Lung (tissue), 12 donors: Measurements from ENCODE around the gene HYI. TPM values are rescaled to one million over a fixed set of nuclear protein-coding genes. Genes with fewer than 3 reads are reported as not detected.

Experiments used
- ATAC-seq: fragments of 200-7000 bp; cut with Tn5 transposase; one replicate; pipeline ENCODE4 v1.9.1; 2020; ENCODE audit warnings: moderate number of reproducible peaks; ENCODE audit not compliant: insufficient read depth, low FRiP score
- DNase-seq, 3 donors: peaks; one replicate each; pipeline ENCODE4 v3.0.0-alpha.2; 2013 to 2017
- H3K27ac ChIP-seq, 2 donors: one replicate each; pipeline ENCODE4 v1.5.1; 2013; ENCODE audit warnings: mild to moderate bottlenecking in 2 of 2, moderate library complexity in 2 of 2, control low read depth in 1 of 2, inconsistent platforms in 1 of 2, low read depth in 1 of 2, low read length in 1 of 2
- H3K27me3 ChIP-seq, 3 donors: one replicate each; pipeline ENCODE4 v1.5.1; 2013; ENCODE audit warnings: low read length in 2 of 3; ENCODE audit not compliant: control insufficient read depth in 3 of 3, insufficient read depth in 3 of 3
- H3K36me3 ChIP-seq, 4 donors: one replicate each; pipeline ENCODE4 v1.5.1; 2013; ENCODE audit warnings: low read length in 4 of 4, mild to moderate bottlenecking in 1 of 4, moderate library complexity in 1 of 4; ENCODE audit not compliant: control insufficient read depth in 4 of 4, insufficient read depth in 4 of 4
- H3K4me1 ChIP-seq, 5 donors: one replicate each; pipeline ENCODE4 v1.5.1; 2013; ENCODE audit warnings: low read length in 5 of 5, mild to moderate bottlenecking in 2 of 5, moderate library complexity in 1 of 5; ENCODE audit not compliant: control insufficient read depth in 5 of 5, insufficient read depth in 5 of 5
- H3K4me3 ChIP-seq: one replicate; pipeline ENCODE4 v1.5.1; 2013; ENCODE audit warnings: mild to moderate bottlenecking, control low read depth, moderate library complexity
- H3K9ac ChIP-seq, 2 donors: one replicate each; pipeline ENCODE4 v1.5.1; 2013; ENCODE audit warnings: low read length in 2 of 2, control low read depth in 1 of 2; ENCODE audit not compliant: insufficient read depth in 1 of 2
- H3K9me3 ChIP-seq, 4 donors: one replicate each; pipeline ENCODE4 v1.5.1; 2013; ENCODE audit warnings: low read length in 3 of 4, mild to moderate bottlenecking in 1 of 4, moderate library complexity in 1 of 4; ENCODE audit not compliant: control insufficient read depth in 4 of 4, insufficient read depth in 3 of 4
- WGBS, 2 donors: extraction: QIAGEN DNeasy Blood & Tissue Kit; methylation state at CpG; one replicate each; pipeline ENCODE4 v1.1.7; 2013; 5-methylcytosine and 5-hydroxymethylcytosine counted together
- polyA plus RNA-seq, 2 donors: library from polyadenylated mRNA; stranded (reverse); fragments of 200-250 nt; gene quantifications; one replicate each; pipeline ENCODE4 v1.2.1, GENCODE V29; 2013
- total RNA-seq, 2 donors: library from RNA; depleted of rRNA in 1 of 2; stranded (reverse); fragments of >200 nt in 1 of 2; gene quantifications; one replicate each; pipeline ENCODE4 v1.2.1, GENCODE V29; 2014 to 2021
- TF ChIP-seq, protein P1 (sequence below): IDR thresholded peaks from 2 replicates; pipeline ENCODE4 v1.5.1; 2012; ENCODE audit warnings: mild to moderate bottlenecking; ENCODE audit errors: control extremely low read depth, extremely low read depth
- donor health status: control.
- donor health status: control.
- donor health status: Bipolar disorder and iron deficiency.
- donor health status: healthy.
- donor health status: DM: yes; HTN: yes; CAD: no.

The HYI gene
- total and polyA plus RNA-seq, 4 donors, result 35.8 to 103 (median 69.4) TPM

DNA sequence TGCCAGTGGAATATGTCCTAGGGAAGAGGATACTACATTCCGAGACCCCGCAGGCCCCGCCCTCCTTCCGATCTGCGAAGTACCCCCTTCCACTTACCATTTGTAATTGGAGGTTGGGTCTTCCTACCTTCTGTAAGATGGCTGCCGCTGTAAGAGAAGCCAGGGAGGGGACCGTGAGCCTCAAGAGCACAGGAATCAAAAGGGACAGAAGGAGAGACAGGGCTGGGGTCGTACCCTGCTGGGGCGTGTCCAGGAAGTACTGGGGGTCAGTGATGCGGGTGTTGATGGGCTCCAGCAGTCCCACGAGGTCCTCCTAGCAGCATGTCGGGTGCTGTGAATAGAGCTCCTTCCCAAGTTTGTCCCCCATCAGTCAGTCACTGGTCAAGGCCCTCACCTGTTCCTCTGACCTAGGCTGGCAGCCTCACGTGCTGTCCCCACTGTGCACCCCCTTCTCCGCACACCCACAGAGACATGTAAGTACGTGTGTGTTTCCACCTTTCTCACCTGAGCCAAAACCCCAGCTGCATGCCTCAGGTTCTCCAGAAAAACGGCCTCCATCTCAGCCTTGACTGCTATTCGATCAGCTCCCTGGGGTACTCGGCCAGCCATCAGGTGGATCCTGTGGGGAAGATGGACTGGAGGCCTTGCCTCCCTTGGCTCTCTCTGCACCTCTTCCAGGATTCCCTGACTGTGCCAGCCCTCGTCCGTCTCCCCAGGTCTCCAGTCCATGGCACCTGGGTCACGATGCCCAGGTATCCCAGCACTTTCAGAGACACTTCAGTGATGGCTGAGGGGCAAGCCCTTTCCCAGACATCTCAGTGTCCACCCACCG, 1.8 kb downstream of the HYI start:
- H3K27me3 ChIP-seq, result no peaks in the 10 kb centered on the region

DNA sequence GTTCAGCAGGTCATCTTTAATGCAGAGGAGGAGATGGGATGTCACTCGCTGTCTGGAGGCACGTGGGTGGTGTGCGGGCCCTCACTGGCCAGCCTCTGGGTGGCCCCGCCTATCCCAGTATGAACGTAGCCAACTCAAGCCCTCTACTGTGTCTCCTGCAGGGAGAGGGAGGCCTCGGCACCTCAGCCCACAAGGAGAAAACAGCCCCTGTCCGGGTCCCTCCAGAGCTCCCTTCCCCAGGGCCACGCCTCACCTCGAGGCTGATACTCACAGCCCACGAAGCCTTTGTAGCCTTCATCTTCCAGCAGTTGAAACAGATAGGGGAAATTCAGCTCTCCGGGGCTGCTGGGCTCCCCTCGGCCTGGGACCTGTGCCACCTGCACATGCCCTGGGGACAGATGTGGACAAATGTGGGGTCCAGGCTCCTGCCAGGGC, 2.6 kb downstream of the HYI start:
- no peaks in the 10 kb centered on the region for H3K27me3 ChIP-seq

More for the DNA sequence above, 1.8 kb downstream of the HYI start:
- peak overlapping the region in 1 of 2 donors; percentile 9 for H3K27ac ChIP-seq
- WGBS, 2 donors, result 89 to 94% methylated on average over 22 of the region's 22 CpGs
- TF ChIP-seq, protein P1, sequence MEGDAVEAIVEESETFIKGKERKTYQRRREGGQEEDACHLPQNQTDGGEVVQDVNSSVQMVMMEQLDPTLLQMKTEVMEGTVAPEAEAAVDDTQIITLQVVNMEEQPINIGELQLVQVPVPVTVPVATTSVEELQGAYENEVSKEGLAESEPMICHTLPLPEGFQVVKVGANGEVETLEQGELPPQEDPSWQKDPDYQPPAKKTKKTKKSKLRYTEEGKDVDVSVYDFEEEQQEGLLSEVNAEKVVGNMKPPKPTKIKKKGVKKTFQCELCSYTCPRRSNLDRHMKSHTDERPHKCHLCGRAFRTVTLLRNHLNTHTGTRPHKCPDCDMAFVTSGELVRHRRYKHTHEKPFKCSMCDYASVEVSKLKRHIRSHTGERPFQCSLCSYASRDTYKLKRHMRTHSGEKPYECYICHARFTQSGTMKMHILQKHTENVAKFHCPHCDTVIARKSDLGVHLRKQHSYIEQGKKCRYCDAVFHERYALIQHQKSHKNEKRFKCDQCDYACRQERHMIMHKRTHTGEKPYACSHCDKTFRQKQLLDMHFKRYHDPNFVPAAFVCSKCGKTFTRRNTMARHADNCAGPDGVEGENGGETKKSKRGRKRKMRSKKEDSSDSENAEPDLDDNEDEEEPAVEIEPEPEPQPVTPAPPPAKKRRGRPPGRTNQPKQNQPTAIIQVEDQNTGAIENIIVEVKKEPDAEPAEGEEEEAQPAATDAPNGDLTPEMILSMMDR, result no peak
- peaks cover 0 to 13% (median 3%) of the 10 kb centered on the region in 5 donors for H3K4me1 ChIP-seq
- peak in 1 of 3 donors; percentile 10 for DNase-seq
- no peak overlapping the region for H3K9ac ChIP-seq
- H3K36me3 ChIP-seq, result peaks cover 10 to 50% (median 29%) of the 10 kb centered on the region in 4 donors
- H3K9me3 ChIP-seq, result no peaks in the 10 kb centered on the region
- H3K4me3 ChIP-seq, result no peak overlapping the region
- no peak for ATAC-seq

GRCh38 chr1:43450251-43450941, 3.3 kb downstream of the HYI start:
- Histone ChIP-seq H3K27ac (no peak overlapping the region), H3K9me3 (no peaks in the 10 kb centered on the region), H3K9ac (no peak overlapping the region), H3K27me3 (no peaks in the 10 kb centered on the region), H3K4me3 (no peak overlapping the region), H3K36me3 (peaks cover 10 to 64% (median 39%) of the 10 kb centered on the region in 4 donors), H3K4me1 (peaks cover 0 to 13% (median 3%) of the 10 kb centered on the region in 5 donors)
- WGBS, 2 donors, result 90 to 93% methylated on average over 10 of the region's 10 CpGs
- DNase-seq (peak in 2 of 3 donors; percentile 19 to 29), ATAC-seq (no peak)
- TF ChIP-seq, protein P1, result no peak

More for the DNA sequence above, 2.6 kb downstream of the HYI start:
- H3K36me3 ChIP-seq, result peaks cover 10 to 57% (median 35%) of the 10 kb centered on the region in 4 donors
- WGBS, 2 donors, result 80 to 83% methylated on average over 12 of the region's 12 CpGs
- H3K9me3 ChIP-seq, result no peaks in the 10 kb centered on the region
- TF ChIP-seq, protein P1, result no peak
- ATAC-seq, result no peak
- DNase-seq, result peak in 1 of 3 donors; percentile 3
- H3K27ac ChIP-seq, result no peak overlapping the region
- no peak overlapping the region for H3K4me3 ChIP-seq
- no peak overlapping the region for H3K9ac ChIP-seq
- H3K4me1 ChIP-seq, result peaks cover 0 to 13% (median 3%) of the 10 kb centered on the region in 5 donors
